H1 (cell line): Measurements from ENCODE around the gene KCNS3.
A peak's percentile ranks its signal among the peaks of the same experiment; 100 is the strongest.

Experiments
- CBX8 ChIP-seq: fragments of 300-800, 300-1000 bp; sonication (generic); IDR thresholded peaks from 2 replicates; pipeline ENCODE4 v1.7.1; 2016; ENCODE audit warnings: low read depth, low read length, borderline replicate concordance
- CTCF ChIP-seq, 3 experiments: IDR thresholded peaks; 1 replicate in 2 of 3; 2 replicates in 1 of 3; pipeline versions ENCODE4 v1.5.1 to v1.6.1; 2011; ENCODE audit warnings: low read length in 3 of 3, mild to moderate bottlenecking in 3 of 3, inconsistent platforms in 2 of 3, low read depth in 1 of 3, moderate library complexity in 1 of 3; ENCODE audit not compliant: insufficient read depth in 1 of 3; ENCODE audit errors: control extremely low read depth in 1 of 3
- EP300 ChIP-seq, 2 experiments: IDR thresholded peaks; 1 replicate in 1 of 2; 2 replicates in 1 of 2; pipeline ENCODE4 v1.6.1; 2011 to 2012; ENCODE audit warnings: low read depth in 2 of 2, low read length in 2 of 2, mild to moderate bottlenecking in 2 of 2, borderline replicate concordance in 1 of 2, inconsistent platforms in 1 of 2, moderate library complexity in 1 of 2
- EZH2 ChIP-seq: fragments of 200-600 bp; sonication (generic); IDR thresholded peaks from 2 replicates; pipeline ENCODE4 v1.7.1; 2012; ENCODE audit warnings: low read depth, mild to moderate bottlenecking, moderate library complexity, low read length, inconsistent platforms; ENCODE audit not compliant: severe bottlenecking
- SIRT6 ChIP-seq: IDR thresholded peaks from one replicate; pipeline ENCODE4 v1.7.1; 2012; ENCODE audit warnings: low read length, inconsistent platforms

- TF ChIP-seq CBX8 (no peak), SIRT6 (no peak), EP300 (IDR thresholded peaks at IDR 0.05; ENCODE audit: borderline replicate concordance in 1 of 2, low read depth in 2 of 2, low read length in 2 of 2) (no peak), CTCF (IDR thresholded peaks at IDR 0.05; ENCODE audit: control extremely low read depth in 1 of 3, insufficient read depth in 1 of 3, low read depth in 1 of 3, low read length in 3 of 3) (peak in 2 of 3 experiments; percentile 38 to 52; a peak in 3 of 4 replicates), EZH2 (no peak)
These were observed 40.3 kb downstream of the KCNS3 start for GRCh38 chr2:17918789-17919188.
